ENCODE results near the gene BLM. TPM values are rescaled to one million over a fixed set of nuclear protein-coding genes. Genes with fewer than 3 reads are reported as not detected.

Gene BLM
- total RNA-seq, 4 donors from 2014 or later = 11.6 to 18.2 (median 14.5) TPM

DNA sequence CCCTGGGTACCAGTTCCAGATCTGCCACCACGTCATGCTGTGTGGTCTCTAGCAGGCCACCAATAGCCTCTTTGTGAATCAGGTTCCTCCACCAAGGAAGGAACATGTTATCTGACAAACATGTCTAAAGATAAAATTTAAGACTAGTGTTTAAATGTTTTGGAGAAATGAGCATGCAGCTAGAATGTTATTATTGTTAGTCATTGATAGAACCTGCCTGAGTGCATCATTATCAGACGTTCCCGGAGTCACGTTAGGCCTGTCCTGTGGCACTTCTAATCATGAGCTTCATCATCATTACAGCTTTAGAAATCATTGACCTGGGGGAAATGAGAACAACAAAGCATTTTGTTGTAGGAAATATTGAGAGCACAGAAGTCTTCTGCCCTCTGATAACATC lies 92.4 kb downstream of the BLM start:
- DNase-seq (no peak), ATAC-seq (no peak)
- Histone ChIP-seq H3K9me3 (no peaks in the 10 kb centered on the region), H3K36me3 (no peaks in the 10 kb centered on the region), H3K4me3 (no peak overlapping the region), H3K4me1 (no peaks in the 10 kb centered on the region), H3K27ac (no peak overlapping the region), H3K27me3 (no peaks in the 10 kb centered on the region)
- TF ChIP-seq POLR2A (IDR thresholded peaks at IDR 0.05) = no peak
- TF ChIP-seq, protein P1, sequence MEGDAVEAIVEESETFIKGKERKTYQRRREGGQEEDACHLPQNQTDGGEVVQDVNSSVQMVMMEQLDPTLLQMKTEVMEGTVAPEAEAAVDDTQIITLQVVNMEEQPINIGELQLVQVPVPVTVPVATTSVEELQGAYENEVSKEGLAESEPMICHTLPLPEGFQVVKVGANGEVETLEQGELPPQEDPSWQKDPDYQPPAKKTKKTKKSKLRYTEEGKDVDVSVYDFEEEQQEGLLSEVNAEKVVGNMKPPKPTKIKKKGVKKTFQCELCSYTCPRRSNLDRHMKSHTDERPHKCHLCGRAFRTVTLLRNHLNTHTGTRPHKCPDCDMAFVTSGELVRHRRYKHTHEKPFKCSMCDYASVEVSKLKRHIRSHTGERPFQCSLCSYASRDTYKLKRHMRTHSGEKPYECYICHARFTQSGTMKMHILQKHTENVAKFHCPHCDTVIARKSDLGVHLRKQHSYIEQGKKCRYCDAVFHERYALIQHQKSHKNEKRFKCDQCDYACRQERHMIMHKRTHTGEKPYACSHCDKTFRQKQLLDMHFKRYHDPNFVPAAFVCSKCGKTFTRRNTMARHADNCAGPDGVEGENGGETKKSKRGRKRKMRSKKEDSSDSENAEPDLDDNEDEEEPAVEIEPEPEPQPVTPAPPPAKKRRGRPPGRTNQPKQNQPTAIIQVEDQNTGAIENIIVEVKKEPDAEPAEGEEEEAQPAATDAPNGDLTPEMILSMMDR (IDR thresholded peaks at IDR 0.05 in 4 of 5, conservative IDR thresholded peaks at IDR 0.05 in 1 of 5) = no peak
- in situ Hi-C loops (cut with MboI; ENCODE audit: low sequenced_read_pairs in 4 of 4) = no loop called here
- intact Hi-C loops (cut with DNase I; ENCODE audit: low total_unique reads) = no loop called here

DNA sequence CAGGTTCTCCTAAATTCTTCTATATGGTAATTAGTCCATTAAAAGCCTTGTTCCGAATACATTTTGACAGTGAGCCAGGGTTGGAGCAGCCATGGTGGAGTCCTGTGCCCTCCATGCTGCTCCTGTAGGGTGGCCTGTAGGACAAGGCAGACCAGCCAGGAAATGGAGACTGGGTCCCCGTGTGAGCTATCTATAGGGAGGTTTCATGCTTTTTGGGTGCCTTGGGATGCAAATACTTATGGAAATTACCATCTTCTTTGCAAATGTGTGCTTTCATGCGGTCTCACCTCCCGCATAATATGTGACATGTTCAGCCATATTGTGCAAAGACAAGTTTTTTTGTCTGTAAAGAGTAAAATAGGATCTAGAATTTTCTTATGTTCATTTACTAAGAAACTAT lies 93.2 kb downstream of the BLM start:
- Histone ChIP-seq H3K27me3 (no peaks in the 10 kb centered on the region), H3K36me3 (no peaks in the 10 kb centered on the region), H3K4me1 (no peaks in the 10 kb centered on the region), H3K27ac (no peak overlapping the region), H3K4me3 (no peak overlapping the region), H3K9me3 (no peaks in the 10 kb centered on the region)
- intact Hi-C loops (cut with DNase I; ENCODE audit: low total_unique reads) = no loop called here
- DNase-seq = no peak
- in situ Hi-C loops (cut with MboI; ENCODE audit: low sequenced_read_pairs in 4 of 4) = no loop called here
- no peak for TF ChIP-seq POLR2A (IDR thresholded peaks at IDR 0.05)
- TF ChIP-seq, protein P1 (IDR thresholded peaks at IDR 0.05 in 4 of 5, conservative IDR thresholded peaks at IDR 0.05 in 1 of 5) = no peak
- ATAC-seq = no peak

DNA sequence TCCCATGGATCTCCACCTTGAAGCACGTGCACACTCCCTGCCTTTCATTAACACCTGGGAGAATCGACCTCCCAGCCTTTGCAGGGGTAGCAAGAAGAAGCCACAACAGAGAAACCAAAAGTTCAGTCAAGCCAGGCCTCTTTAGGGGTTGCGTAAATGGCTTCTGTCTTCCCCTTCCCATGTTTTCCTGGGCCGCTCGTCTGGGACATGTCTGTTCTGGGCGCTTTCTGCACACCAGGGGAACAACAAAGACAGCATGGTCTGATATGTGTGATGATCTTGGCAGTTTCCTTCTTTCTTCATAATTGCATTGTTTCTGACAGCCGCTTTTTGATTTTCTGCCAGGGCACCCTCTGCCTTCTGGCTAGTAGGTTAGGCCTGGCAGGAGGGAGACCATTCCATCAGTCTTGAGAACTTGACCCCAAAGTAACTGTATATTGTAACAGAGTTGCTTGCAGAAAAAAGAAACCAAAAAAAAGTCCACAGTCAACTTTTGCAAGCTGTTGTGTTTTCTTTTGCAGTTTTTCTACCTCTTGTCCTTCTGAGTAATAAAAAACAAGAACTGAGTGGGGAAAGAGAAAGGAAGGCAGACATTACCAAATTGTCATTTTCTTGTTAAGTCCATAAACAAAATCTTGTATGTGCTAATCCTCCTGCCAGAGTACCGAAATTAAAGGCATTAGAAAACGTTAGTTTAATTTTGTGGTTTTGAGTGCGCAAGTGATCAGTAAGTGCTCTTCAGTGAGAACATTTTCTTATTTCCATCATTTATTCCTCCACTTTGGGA lies 95.2 kb downstream of the BLM start:
- Histone ChIP-seq H3K4me1 (no peaks in the 10 kb centered on the region), H3K36me3 (no peaks in the 10 kb centered on the region), H3K9me3 (no peaks in the 10 kb centered on the region), H3K4me3 (no peak overlapping the region), H3K27me3 (no peaks in the 10 kb centered on the region), H3K27ac (no peak overlapping the region)
- intact Hi-C loops (cut with DNase I; ENCODE audit: low total_unique reads) (no loop called here), in situ Hi-C loops (cut with MboI; ENCODE audit: low sequenced_read_pairs in 4 of 4) (no loop called here)
- no peak for DNase-seq
- ATAC-seq = no peak
- TF ChIP-seq POLR2A (IDR thresholded peaks at IDR 0.05) = no peak
- TF ChIP-seq, protein P1 (IDR thresholded peaks at IDR 0.05 in 4 of 5, conservative IDR thresholded peaks at IDR 0.05 in 1 of 5) = no peak

GRCh38 chr15:90812958-90813265 lies 95.8 kb downstream of the BLM start:
- H3K4me1 ChIP-seq = no peaks in the 10 kb centered on the region
- ATAC-seq (no peak), DNase-seq (no peak)
- H3K27me3 ChIP-seq = no peaks in the 10 kb centered on the region
- no peaks in the 10 kb centered on the region for H3K9me3 ChIP-seq
- H3K27ac ChIP-seq = no peak overlapping the region
- intact Hi-C loops (cut with DNase I; ENCODE audit: low total_unique reads) (no loop called here), in situ Hi-C loops (cut with MboI; ENCODE audit: low sequenced_read_pairs in 4 of 4) (no loop called here)
- no peak overlapping the region for H3K4me3 ChIP-seq
- TF ChIP-seq, protein P1 (IDR thresholded peaks at IDR 0.05 in 4 of 5, conservative IDR thresholded peaks at IDR 0.05 in 1 of 5) = no peak
- TF ChIP-seq POLR2A (IDR thresholded peaks at IDR 0.05) = no peak
- H3K36me3 ChIP-seq = no peaks in the 10 kb centered on the region

- in situ Hi-C loops (cut with MboI; ENCODE audit: low sequenced_read_pairs in 4 of 4) = no loop called here
- TF ChIP-seq POLR2A (IDR thresholded peaks at IDR 0.05) = no peak
- TF ChIP-seq, protein P1 (IDR thresholded peaks at IDR 0.05 in 4 of 5, conservative IDR thresholded peaks at IDR 0.05 in 1 of 5) = no peak
- H3K27ac ChIP-seq = no peak overlapping the region
Observed at GRCh38 chr15:90813796-90814190, 96.6 kb downstream of the BLM start.

More at GRCh38 chr15:90813796-90814190, 96.6 kb downstream of the BLM start:
- Histone ChIP-seq H3K9me3 (no peaks in the 10 kb centered on the region), H3K36me3 (no peaks in the 10 kb centered on the region), H3K27me3 (no peaks in the 10 kb centered on the region), H3K4me3 (no peak overlapping the region), H3K4me1 (no peaks in the 10 kb centered on the region)
- DNase-seq = no peak
- intact Hi-C loops (cut with DNase I; ENCODE audit: low total_unique reads) = no loop called here
- ATAC-seq = no peak
